PFSK-1 (cell line): Measurements from ENCODE around the gene ERI2.

Experiments
- FOXP2 ChIP-seq: optimal IDR thresholded peaks from 2 replicates; pipeline ENCODE3; 2011; ENCODE audit warnings: borderline replicate concordance, control low read depth, inconsistent platforms; ENCODE audit not compliant: insufficient read depth; ENCODE audit errors: extremely low read length, extremely low read depth
- POLR2AphosphoS5 ChIP-seq: IDR thresholded peaks from 2 replicates; pipeline ENCODE4 v1.6.1; 2012; ENCODE audit warnings: low read depth, mild to moderate bottlenecking, control low read depth, low read length, moderate library complexity
- SIN3A ChIP-seq: IDR thresholded peaks from 2 replicates; pipeline ENCODE4 v1.6.1; 2012; ENCODE audit warnings: mild to moderate bottlenecking, low read length, moderate library complexity, borderline replicate concordance; ENCODE audit not compliant: insufficient read depth
- TAF1 ChIP-seq: IDR thresholded peaks from 2 replicates; pipeline ENCODE4 v1.6.1; 2012; ENCODE audit warnings: low read length, control low read depth, borderline replicate concordance; ENCODE audit not compliant: insufficient read depth
- TF ChIP-seq, protein P1 (sequence below), 2 experiments: IDR thresholded peaks; 2 replicates each; pipeline versions ENCODE4 v1.6.1 to v1.8.0; 2011 to 2012; ENCODE audit warnings: low read depth in 2 of 2, low read length in 2 of 2, control low read depth in 1 of 2, inconsistent platforms in 1 of 2, mild to moderate bottlenecking in 1 of 2, moderate library complexity in 1 of 2; ENCODE audit not compliant: insufficient read depth in 1 of 2

ERI2 gene

DNA sequence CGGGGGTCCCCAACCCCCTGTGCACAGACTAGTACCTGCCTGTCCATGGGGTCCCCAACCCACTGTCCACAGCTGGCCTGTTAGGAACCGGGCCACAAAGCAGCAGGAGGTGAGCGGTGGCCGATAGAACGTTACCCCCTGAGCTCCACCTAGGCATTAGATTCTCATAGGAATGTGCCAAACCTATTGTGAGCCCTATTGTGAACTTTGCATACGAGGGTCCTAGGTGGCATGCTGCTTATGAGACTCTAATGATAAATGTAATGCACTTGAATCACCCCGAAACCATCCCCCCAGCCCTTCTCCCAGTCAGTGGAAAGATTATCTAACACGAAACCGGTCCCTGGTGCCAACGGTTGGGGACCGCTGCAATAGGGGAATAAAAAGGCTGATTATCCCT is 1.6 kb upstream of the ERI2 start:
- no peak for TF ChIP-seq SIN3A
- TF ChIP-seq POLR2AphosphoS5, result no peak
- TF ChIP-seq, protein P1, sequence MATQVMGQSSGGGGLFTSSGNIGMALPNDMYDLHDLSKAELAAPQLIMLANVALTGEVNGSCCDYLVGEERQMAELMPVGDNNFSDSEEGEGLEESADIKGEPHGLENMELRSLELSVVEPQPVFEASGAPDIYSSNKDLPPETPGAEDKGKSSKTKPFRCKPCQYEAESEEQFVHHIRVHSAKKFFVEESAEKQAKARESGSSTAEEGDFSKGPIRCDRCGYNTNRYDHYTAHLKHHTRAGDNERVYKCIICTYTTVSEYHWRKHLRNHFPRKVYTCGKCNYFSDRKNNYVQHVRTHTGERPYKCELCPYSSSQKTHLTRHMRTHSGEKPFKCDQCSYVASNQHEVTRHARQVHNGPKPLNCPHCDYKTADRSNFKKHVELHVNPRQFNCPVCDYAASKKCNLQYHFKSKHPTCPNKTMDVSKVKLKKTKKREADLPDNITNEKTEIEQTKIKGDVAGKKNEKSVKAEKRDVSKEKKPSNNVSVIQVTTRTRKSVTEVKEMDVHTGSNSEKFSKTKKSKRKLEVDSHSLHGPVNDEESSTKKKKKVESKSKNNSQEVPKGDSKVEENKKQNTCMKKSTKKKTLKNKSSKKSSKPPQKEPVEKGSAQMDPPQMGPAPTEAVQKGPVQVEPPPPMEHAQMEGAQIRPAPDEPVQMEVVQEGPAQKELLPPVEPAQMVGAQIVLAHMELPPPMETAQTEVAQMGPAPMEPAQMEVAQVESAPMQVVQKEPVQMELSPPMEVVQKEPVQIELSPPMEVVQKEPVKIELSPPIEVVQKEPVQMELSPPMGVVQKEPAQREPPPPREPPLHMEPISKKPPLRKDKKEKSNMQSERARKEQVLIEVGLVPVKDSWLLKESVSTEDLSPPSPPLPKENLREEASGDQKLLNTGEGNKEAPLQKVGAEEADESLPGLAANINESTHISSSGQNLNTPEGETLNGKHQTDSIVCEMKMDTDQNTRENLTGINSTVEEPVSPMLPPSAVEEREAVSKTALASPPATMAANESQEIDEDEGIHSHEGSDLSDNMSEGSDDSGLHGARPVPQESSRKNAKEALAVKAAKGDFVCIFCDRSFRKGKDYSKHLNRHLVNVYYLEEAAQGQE (IDR thresholded peaks at IDR 0.05; ENCODE audit: insufficient read depth in 1 of 2, low read depth in 2 of 2, low read length in 2 of 2), result no peak
- TF ChIP-seq FOXP2, result no peak
- TF ChIP-seq TAF1, result no peak

DNA sequence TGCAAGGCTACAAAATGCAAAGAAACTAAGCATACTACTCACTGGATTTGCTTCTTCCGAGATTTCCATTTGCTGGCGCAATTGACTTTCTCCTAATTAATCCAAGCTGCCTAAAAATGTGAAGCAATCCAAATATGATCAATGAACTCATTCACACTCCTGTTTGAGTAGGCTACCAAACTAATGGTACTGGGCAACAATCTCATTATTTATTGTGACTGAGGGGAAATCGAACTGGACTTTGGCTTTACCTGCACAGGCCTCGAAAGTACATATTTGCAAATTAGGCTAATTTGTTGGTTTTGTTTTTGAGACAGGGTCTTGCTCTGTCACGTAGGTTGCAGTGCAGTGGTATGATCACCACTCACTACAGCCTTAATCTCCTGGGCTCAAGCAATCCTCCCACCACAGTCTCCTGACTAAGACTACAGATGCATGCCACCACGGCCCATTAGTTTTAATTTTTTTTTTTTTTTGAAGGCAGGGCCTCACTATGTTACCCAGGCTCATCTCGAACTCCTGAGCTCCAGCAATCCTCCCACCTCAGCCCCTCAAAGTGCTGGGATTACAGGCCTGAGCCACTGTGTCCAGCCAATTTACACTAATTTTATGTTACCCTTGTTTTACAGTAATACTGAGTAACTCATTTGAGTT is 2.6 kb downstream of the ERI2 start:
- TF ChIP-seq TAF1, result no peak
- TF ChIP-seq FOXP2, result no peak
- TF ChIP-seq, protein P1 (IDR thresholded peaks at IDR 0.05; ENCODE audit: insufficient read depth in 1 of 2, low read depth in 2 of 2, low read length in 2 of 2), result no peak

DNA sequence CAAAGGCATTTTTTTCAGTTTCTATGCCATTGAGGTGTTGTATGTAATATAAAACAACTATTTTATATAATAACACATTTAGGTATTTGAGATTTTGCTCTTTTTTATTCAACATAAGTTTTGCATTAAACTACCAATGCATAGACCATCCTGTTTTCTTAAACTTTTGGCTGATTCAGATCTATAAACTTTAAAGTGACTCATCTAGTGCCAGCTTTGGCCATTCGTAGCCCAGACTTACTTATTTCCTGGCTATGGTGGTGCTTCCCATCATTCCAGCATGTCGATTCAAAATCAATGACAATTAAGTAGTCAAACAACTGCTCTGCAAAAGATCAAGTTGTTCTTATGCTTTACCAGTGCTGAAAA is 3.1 kb downstream of the ERI2 start:
- TF ChIP-seq FOXP2, result no peak

DNA sequence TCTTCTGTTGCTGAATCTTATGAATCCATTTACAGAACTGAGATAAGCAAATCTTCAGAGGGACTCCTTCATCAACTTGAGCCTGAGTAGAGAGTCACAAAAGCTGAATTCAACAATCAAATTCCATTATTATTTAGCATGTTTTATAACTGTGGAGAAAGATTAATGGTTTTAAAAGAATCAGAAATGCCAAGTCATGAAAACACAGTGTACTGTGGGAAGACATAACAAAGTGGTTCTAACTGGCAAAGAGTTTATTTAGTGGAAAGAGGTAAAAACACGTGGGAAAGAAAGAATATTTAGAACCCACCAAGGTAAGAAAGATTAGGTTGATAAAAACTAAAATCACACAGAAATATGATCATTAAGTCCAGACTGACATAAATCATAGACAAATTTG is 5.0 kb downstream of the ERI2 start:
- TF ChIP-seq SIN3A (no peak), POLR2AphosphoS5 (no peak), FOXP2 (no peak), TAF1 (no peak)
- TF ChIP-seq, protein P1 (IDR thresholded peaks at IDR 0.05; ENCODE audit: insufficient read depth in 1 of 2, low read depth in 2 of 2, low read length in 2 of 2), result no peak

DNA sequence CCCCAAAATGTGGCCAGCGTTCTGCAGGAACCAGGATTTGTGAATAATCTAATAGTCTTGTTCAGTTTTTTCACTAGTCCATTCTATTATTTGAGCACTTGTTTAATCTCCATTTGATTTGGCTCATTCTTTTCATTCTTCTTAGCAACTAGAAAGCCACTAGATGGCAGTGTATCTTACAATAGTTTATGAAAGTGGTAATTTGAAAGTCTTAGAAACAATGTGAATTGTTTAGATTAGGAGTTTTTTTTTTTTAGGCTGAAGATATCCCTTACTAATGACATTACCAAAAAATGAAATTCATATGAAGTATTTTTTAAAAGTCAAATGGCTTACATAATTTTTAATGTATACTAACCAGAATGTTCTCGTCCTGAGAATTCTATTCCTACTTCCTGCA is 6.7 kb downstream of the ERI2 start:
- TF ChIP-seq FOXP2 (no peak), POLR2AphosphoS5 (no peak), TAF1 (no peak), SIN3A (no peak)
- TF ChIP-seq, protein P1 (IDR thresholded peaks at IDR 0.05; ENCODE audit: insufficient read depth in 1 of 2, low read depth in 2 of 2, low read length in 2 of 2), result no peak
